Subcutaneous adipose tissue (tissue), 4 donors: ENCODE measurements around the gene PTX4. TPM values are rescaled to one million over a fixed set of nuclear protein-coding genes. Genes with fewer than 3 reads are reported as not detected.

Experiments used
- CTCF ChIP-seq: fragments of 450-650 bp; IDR thresholded peaks from one replicate; pipeline ENCODE4 v1.5.1; 2016; ENCODE audit warnings: low read depth, mild to moderate bottlenecking, control low read depth, antibody characterized with exemption, moderate library complexity
- total RNA-seq, 4 donors: library from RNA; depleted of rRNA; stranded (reverse); fragments of >200 nt; gene quantifications; one replicate each; pipeline ENCODE4 v1.1.0, GENCODE V29; 2016

The PTX4 gene
- total RNA-seq, 4 donors from 2014 or later: not detected

GRCh38 chr16:1533443-1533951 is 44.8 kb upstream of the PTX4 start, which contains the start of gene TMEM204:
Gene TMEM204, plus strand, starts transcription at chr16:1533666. Its CDS starts 610 bp downstream, at chr16:1534276.
- TF ChIP-seq CTCF: no peak

DNA sequence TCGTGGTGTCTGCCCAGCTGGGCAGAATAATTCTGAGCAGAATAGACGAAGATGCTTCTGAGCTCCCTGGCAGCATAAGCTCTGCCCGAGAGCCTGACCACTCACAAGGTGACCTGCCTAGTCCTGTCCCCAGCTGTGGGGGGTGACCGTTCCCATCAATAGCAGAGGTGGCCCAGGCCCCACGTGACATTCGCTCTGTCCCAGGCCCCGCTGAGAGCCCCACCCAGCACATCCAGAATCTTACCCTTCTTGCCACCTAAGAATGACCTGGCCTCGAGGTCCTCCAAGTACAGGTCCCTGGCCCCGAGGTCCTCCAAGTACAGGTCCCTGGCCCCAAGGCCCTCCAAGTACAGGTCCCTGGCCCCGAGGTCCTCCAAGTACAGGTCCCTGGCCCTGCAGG is 44.0 kb upstream of the PTX4 start:
- TF ChIP-seq CTCF: no peak

DNA sequence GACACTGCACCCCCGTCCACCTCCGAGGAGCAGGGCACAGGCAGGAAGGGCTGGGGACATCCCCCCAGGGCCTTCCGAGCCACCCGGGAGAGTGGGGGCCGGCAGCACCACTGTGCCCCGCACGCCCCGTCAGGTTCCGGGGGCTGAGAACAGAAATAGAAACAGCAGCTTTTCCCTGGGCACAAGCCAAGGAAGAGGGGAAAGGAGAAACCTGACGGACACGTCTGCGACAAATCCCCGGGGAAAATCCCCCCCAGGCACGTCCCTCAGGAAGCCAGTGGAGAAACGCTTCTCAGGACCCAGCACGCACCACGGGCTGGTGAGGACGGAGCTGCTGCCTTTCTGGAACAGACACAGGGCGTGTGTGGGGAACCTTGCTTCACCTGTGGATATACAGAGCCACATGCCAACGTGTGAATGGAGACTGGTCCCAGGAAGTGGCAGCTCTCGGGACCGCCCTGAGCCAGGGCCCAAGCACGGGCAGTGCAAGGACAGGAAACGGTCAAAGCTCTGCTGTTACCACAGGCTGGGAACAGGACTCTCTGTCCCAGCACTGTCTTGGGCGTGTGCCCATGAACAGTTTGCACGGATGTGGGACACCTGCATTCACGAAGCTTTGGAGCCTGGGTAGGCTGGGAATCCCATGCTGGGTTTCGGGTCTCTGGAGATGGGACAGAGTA is 43.5 kb upstream of the PTX4 start:
- TF ChIP-seq CTCF: no peak

- no peak for TF ChIP-seq CTCF
These were observed 42.8 kb upstream of the PTX4 start for GRCh38 chr16:1531638-1531910.

DNA sequence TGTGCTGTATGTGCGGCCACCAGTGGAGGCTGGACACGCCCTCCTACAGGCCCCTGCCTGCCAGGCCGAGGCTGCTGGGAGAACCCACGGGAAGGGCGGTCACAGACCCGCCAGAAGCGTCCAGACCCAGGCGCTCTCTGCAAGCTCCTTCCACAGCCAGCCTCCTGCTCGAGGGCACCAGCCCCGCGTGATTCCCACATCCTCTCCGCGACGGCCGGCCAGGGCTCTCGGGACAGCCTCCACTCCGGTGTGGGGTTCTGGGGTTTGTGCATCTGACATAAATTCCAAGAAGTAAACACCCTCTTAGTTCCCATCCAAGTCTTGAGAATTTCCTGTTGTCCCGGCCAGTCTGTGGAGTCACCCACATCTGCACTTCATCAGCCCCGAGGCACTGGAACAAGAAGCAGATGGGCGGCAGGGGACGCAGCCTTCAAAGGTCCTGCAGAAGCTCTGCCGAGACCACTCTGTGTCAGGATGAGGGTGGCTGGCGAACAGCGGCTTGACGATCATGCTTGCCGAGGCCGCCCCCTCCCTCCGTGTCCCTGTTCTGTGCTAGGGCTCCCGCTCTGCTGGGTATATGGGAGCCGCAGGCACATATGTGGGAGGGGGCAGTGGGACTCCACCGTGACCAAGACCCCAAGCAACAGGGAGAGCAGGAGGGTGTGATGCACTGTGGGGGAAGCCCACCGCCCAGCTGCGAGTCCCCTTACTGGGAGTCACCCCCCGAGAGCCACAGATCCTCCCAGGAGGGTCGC is 42.3 kb upstream of the PTX4 start:
- TF ChIP-seq CTCF: no peak

DNA sequence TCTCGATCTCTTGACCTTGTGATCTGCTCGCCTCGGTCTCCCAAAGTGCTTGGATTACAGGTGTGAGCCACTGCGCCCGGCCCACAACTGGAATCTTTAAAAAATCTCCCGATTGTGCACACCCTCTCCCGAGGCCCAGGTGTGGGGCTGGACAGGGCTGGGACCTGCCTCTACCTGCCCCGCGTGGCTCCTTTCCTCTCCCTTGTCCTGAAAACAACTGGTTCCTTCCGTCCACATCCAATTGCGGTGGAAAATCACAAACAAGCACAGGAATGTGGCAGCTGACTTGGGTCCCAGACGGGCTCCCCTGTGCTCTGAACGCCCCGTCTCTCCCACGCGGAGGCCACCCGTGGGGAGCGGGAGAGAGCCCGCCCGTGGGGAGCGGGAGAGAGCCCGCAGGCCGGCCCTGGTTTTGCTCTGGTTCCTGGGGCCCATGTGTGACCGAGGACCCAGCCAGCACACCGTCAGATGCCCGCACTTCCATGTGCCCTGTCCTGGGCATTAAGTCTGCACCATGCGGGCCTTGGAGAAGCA is 41.7 kb upstream of the PTX4 start:
- TF ChIP-seq CTCF: no peak

GRCh38 chr16:1528921-1529537 is 40.3 kb upstream of the PTX4 start:
- TF ChIP-seq CTCF: no peak
